SU-DHL-6 (cell line): Measurements from ENCODE around the gene GNPNAT1.
"Not testable (repeated sequence)": the region's sequence is repeated elsewhere in the genome, so short reads cannot be mapped to it uniquely, and the experiment has no call there.

Source experiments
- H2AFZ ChIP-seq: fragments of 200-600 bp; sonication (generic); 2 replicates; pipeline ENCODE4 v1.6.1; 2014; ENCODE audit warnings: low read depth, mild to moderate bottlenecking, moderate library complexity, mixed read lengths, antibody characterized with exemption, low read length; ENCODE audit not compliant: severe bottlenecking
- H3F3A ChIP-seq: fragments of 200-600 bp; shearing (Covaris generic); 2 replicates; pipeline ENCODE4 v1.6.0; 2016; ENCODE audit warnings: antibody characterized with exemption, mild to moderate bottlenecking; ENCODE audit not compliant: insufficient read depth
- H3K27ac ChIP-seq: fragments of 200-600 bp; sonication (generic); 2 replicates; pipeline ENCODE4 v1.5.1; 2016; ENCODE audit warnings: low read depth, mild to moderate bottlenecking, low read length, moderate library complexity, mixed read lengths
- H3K27me3 ChIP-seq: fragments of 200-600 bp; sonication (generic), shearing (Covaris generic); 2 replicates; pipeline ENCODE4 v1.6.0; 2014; ENCODE audit warnings: mild to moderate bottlenecking, low read length
- H3K36me3 ChIP-seq: fragments of 200-600 bp; sonication (generic); 2 replicates; pipeline ENCODE4 v1.6.1; 2014; ENCODE audit warnings: mild to moderate bottlenecking, low read length, mixed read lengths
- H3K4me2 ChIP-seq: fragments of 300-600, 200-600 bp; shearing (Covaris generic), sonication (generic); 2 replicates; pipeline ENCODE4 v1.6.0; 2014; ENCODE audit warnings: low read length, low read depth, mild to moderate bottlenecking; ENCODE audit not compliant: poor library complexity, severe bottlenecking
- H3K4me3 ChIP-seq: fragments of 200-600 bp; sonication (generic); 2 replicates; pipeline ENCODE4 v1.5.1; 2014; ENCODE audit warnings: antibody characterized with exemption, low read length, mild to moderate bottlenecking, mixed read lengths; ENCODE audit not compliant: insufficient read depth, poor library complexity, severe bottlenecking
- H3K79me2 ChIP-seq: fragments of 200-600 bp; sonication (generic); 2 replicates; pipeline ENCODE4 v1.6.1; 2014; ENCODE audit warnings: mild to moderate bottlenecking, low read length, moderate library complexity; ENCODE audit not compliant: insufficient read depth
- H3K9ac ChIP-seq: fragments of 200-600 bp; sonication (generic); 2 replicates; pipeline ENCODE4 v1.7.0; 2014; ENCODE audit warnings: mild to moderate bottlenecking, low read length
- H3K9me2 ChIP-seq: fragments of 200-600 bp; sonication (generic); replicated peaks from 2 replicates; pipeline ENCODE4 v1.6.1; 2014; ENCODE audit warnings: low read length; ENCODE audit not compliant: insufficient read depth
- H3K9me3 ChIP-seq: fragments of 200-600 bp; sonication (generic); 2 replicates; pipeline ENCODE4 v1.6.1; 2014; ENCODE audit warnings: low read length, mixed read lengths; ENCODE audit not compliant: insufficient read depth
- H4K20me1 ChIP-seq: fragments of 200-600 bp; sonication (generic); 2 replicates; pipeline ENCODE4 v1.6.1; 2014; ENCODE audit warnings: low read depth, mild to moderate bottlenecking, antibody characterized with exemption, low read length, moderate library complexity, mixed read lengths
- CTCF ChIP-seq: fragments of 200-600 bp; sonication (generic); IDR thresholded peaks from one replicate; pipeline ENCODE4 v1.5.1; 2017; ENCODE audit warnings: antibody characterized with exemption, mild to moderate bottlenecking, low read length, moderate library complexity; ENCODE audit not compliant: insufficient read depth, poor library complexity, severe bottlenecking
- EZH2phosphoT487 ChIP-seq: fragments of 200-600 bp; sonication (generic), shearing (Covaris generic); conservative IDR thresholded peaks from 2 replicates; pipeline ENCODE4 v1.6.1; 2018; ENCODE audit warnings: mild to moderate bottlenecking, antibody characterized with exemption, low read length, moderate library complexity, mixed read lengths

Gene GNPNAT1

GRCh38 chr14:52730709-52731111 is 60.7 kb downstream of the GNPNAT1 start:
- Histone ChIP-seq H3K79me2 (peaks cover 42% of the 10 kb centered on the region), H3K9ac (peak overlapping the region; percentile 95), H3K36me3 (peaks cover 8% of the 10 kb centered on the region; the same call in 1 of the 2 replicates)

GRCh38 chr14:52729925-52730708 is 61.3 kb downstream of the GNPNAT1 start, which contains the start of gene STYX:
Gene STYX, plus strand, starts transcription at chr14:52730166. Its CDS starts 309 bp downstream, at chr14:52730475.
- Histone ChIP-seq H3K4me2 (peak within 1 kb of the TSS; percentile 99), H4K20me1 (no peaks in the 10 kb centered on the region), H3K9me3 (no peaks in the 10 kb centered on the region), H3K9me2 (no peaks in the 10 kb centered on the region), H3K79me2 (peaks cover 39% of the 10 kb centered on the region), H3F3A (peaks cover 18% of the 10 kb centered on the region), H3K36me3 (peaks cover 11% of the 10 kb centered on the region), H3K27me3 (no peaks in the 10 kb centered on the region), H3K27ac (peak within 1 kb of the TSS; percentile 58), H3K9ac (peak within 1 kb of the TSS; percentile 95), H3K4me3 (peak within 1 kb of the TSS; percentile 70), H2AFZ (peak within 1 kb of the TSS; percentile 91)
- TF ChIP-seq EZH2phosphoT487 (no peak), CTCF (no peak)

More at GRCh38 chr14:52730709-52731111, 60.7 kb downstream of the GNPNAT1 start:
- H3K9me3 ChIP-seq, result no peaks in the 10 kb centered on the region
- H3K4me3 ChIP-seq, result peak overlapping the region; percentile 70
- H2AFZ ChIP-seq, result peak overlapping the region; percentile 91
- H3K4me2 ChIP-seq, result peak overlapping the region; percentile 99
- H3K27me3 ChIP-seq, result no peaks in the 10 kb centered on the region
- peak overlapping the region; percentile 51; the same call in 1 of the 2 replicates for H3K27ac ChIP-seq
- H4K20me1 ChIP-seq, result no peaks in the 10 kb centered on the region
- no peaks in the 10 kb centered on the region for H3K9me2 ChIP-seq
- TF ChIP-seq EZH2phosphoT487 (no peak), CTCF (no peak)
- peaks cover 18% of the 10 kb centered on the region for H3F3A ChIP-seq

DNA sequence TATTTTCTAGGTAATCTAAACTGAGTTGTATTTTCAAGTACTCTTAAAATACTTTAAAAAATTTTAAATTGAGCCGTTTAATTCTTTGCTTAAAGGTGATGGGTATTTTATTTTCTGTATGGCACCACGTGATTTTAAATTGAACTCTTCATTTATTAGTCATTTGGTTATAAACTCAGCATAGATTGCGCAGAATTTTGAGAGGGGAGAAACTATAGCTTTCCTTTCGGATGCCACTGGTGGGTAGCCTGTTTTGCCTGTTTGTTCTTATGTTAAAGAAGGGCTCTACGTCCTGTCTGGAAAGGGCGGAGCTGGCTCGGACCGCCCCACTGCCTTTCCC is 61.9 kb downstream of the GNPNAT1 start:
- Histone ChIP-seq H3K27me3 (no peaks in the 10 kb centered on the region), H3F3A (peaks cover 18% of the 10 kb centered on the region), H3K4me2 (peak overlapping the region; percentile 99), H3K9ac (peak overlapping the region; percentile 49), H3K9me2 (no peaks in the 10 kb centered on the region), H3K79me2 (peaks cover 41% of the 10 kb centered on the region), H3K4me3 (peak overlapping the region; percentile 51), H3K27ac (peak overlapping the region; percentile 58), H3K36me3 (peaks cover 17% of the 10 kb centered on the region), H2AFZ (peak overlapping the region; percentile 78), H3K9me3 (no peaks in the 10 kb centered on the region), H4K20me1 (no peaks in the 10 kb centered on the region)
- TF ChIP-seq CTCF (no peak), EZH2phosphoT487 (no peak)

GRCh38 chr14:52729035-52729434 is 62.4 kb downstream of the GNPNAT1 start:
- Histone ChIP-seq H3F3A (peaks cover 21% of the 10 kb centered on the region), H3K36me3 (peaks cover 21% of the 10 kb centered on the region), H3K79me2 (peaks cover 35% of the 10 kb centered on the region), H3K4me2 (peak overlapping the region; percentile 99)
- H3K27me3 ChIP-seq, H3K9ac ChIP-seq, H2AFZ ChIP-seq, H3K4me3 ChIP-seq, H3K9me3 ChIP-seq, H3K27ac ChIP-seq, H4K20me1 ChIP-seq, H3K9me2 ChIP-seq: not testable (repeated sequence)

GRCh38 chr14:52727509-52727908 is 63.9 kb downstream of the GNPNAT1 start:
- H3K27me3 ChIP-seq, H3K4me2 ChIP-seq, H2AFZ ChIP-seq, H3K4me3 ChIP-seq, H3K9ac ChIP-seq, H3K9me3 ChIP-seq, H4K20me1 ChIP-seq, H3K27ac ChIP-seq, H3K9me2 ChIP-seq: not testable (repeated sequence)
- peaks cover 33% of the 10 kb centered on the region for H3K36me3 ChIP-seq
- peaks cover 25% of the 10 kb centered on the region for H3K79me2 ChIP-seq
- peaks cover 21% of the 10 kb centered on the region for H3F3A ChIP-seq
